BLaER1 (cell line): ENCODE measurements around the gene S100A7A.

Experiments
- H3K27ac ChIP-seq: shearing (Covaris generic); formaldehyde crosslinking; 2 replicates; pipeline ENCODE4 v1.8.1; 2022
- H3K27me3 ChIP-seq: shearing (Covaris generic); formaldehyde crosslinking; 2 replicates; pipeline ENCODE4 v1.8.1; 2022
- H3K36me3 ChIP-seq: shearing (Covaris generic); formaldehyde crosslinking; 2 replicates; pipeline ENCODE4 v1.8.1; 2022
- H3K4me1 ChIP-seq: shearing (Covaris generic); formaldehyde crosslinking; 2 replicates; pipeline ENCODE4 v1.8.1; 2022
- H3K4me2 ChIP-seq: shearing (Covaris generic); formaldehyde crosslinking; 2 replicates; pipeline ENCODE4 v1.8.1; 2022
- H3K4me3 ChIP-seq: shearing (Covaris generic); formaldehyde crosslinking; 2 replicates; pipeline ENCODE4 v1.8.1; 2022
- H3K9ac ChIP-seq: shearing (Covaris generic); formaldehyde crosslinking; 2 replicates; pipeline ENCODE4 v1.8.1; 2022
- H3K9me3 ChIP-seq: shearing (Covaris generic); formaldehyde crosslinking; 2 replicates; pipeline ENCODE4 v1.8.1; 2022
- H4K20me1 ChIP-seq: shearing (Covaris generic); formaldehyde crosslinking; 2 replicates; pipeline ENCODE4 v1.8.1; 2022
- Cebpa-rat ChIP-seq: shearing (Covaris generic); IDR thresholded peaks from 2 replicates; pipeline ENCODE4 v1.8.1; 2022

Gene S100A7A

DNA sequence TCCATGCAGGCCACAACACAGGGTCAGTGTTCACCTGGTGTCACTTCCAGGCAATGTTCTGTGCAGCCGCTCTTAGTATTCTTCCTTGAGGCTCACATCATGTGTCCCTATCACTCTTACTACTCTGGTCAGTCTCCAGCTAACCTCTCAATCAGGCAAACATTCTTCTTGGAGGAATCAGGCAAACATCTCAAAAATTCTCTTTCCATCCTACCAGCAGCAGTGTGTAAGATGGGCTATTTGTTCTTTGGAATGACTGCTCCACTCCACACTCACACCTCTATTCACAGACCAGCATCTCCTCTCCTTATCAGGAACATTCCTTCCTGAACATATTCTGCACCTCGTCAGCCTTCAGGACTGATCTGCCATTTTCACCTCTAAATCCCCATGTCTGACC, 4.0 kb downstream of the S100A7A start:
- no peaks in the 10 kb centered on the region for H3K9me3 ChIP-seq
- no peak for TF ChIP-seq Cebpa-rat

DNA sequence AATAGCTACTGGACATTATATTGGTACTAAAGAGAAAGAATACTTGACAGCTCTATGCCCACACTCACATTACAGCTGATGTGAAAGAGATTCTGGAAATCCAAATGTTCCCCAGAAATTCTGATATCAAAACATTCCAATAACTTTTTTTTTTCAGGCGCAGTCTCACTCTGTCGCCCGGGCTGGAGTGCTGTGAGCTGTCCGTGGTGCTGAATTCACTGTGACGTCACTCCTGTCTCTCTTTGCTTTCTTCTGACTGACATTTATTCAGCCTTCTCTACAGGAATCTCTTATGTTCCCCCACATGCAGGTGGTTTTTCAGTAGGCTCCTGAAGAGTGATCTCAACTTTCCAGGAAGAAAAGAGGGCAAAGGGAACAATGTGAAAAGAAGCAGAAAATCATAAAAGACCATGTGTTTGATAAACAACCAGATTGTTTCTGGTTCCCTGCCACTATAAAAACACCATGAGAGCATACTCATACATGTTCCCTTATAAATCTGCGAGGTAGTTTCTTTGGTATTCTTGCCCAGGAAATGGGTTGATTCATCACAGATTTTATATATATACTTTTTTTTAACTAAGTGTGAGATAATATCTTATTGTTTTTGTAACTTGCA, 6.2 kb downstream of the S100A7A start:
- no peak overlapping the region for H3K27ac ChIP-seq
- H3K9me3 ChIP-seq = no peaks in the 10 kb centered on the region
- TF ChIP-seq Cebpa-rat = no peak
- H4K20me1 ChIP-seq = peaks cover 12% of the 10 kb centered on the region; the same call in 1 of the 2 replicates
- no peaks in the 10 kb centered on the region for H3K27me3 ChIP-seq
- H3K9ac ChIP-seq = no peak overlapping the region
- no peaks in the 10 kb centered on the region for H3K4me1 ChIP-seq
- no peak overlapping the region for H3K4me3 ChIP-seq
- H3K36me3 ChIP-seq = no peaks in the 10 kb centered on the region
- no peak overlapping the region for H3K4me2 ChIP-seq

More for the DNA sequence above, 4.0 kb downstream of the S100A7A start:
- Histone ChIP-seq H3K27me3 (no peaks in the 10 kb centered on the region), H3K4me1 (no peaks in the 10 kb centered on the region; the same call in 1 of the 2 replicates), H3K27ac (no peak overlapping the region), H3K36me3 (no peaks in the 10 kb centered on the region), H3K4me3 (no peak overlapping the region), H3K4me2 (no peak overlapping the region), H3K9ac (no peak overlapping the region), H4K20me1 (peaks cover 12% of the 10 kb centered on the region; the same call in 1 of the 2 replicates)

GRCh38 chr1:153426809-153427208, 10.5 kb downstream of the S100A7A start:
- Histone ChIP-seq H3K36me3 (no peaks in the 10 kb centered on the region), H3K9ac (no peak overlapping the region), H3K27ac (no peak overlapping the region), H3K27me3 (no peaks in the 10 kb centered on the region), H3K9me3 (no peaks in the 10 kb centered on the region), H4K20me1 (peaks cover under 1% of the 10 kb centered on the region; the same call in 1 of the 2 replicates), H3K4me1 (no peaks in the 10 kb centered on the region), H3K4me3 (no peak overlapping the region), H3K4me2 (no peak overlapping the region)
- no peak for TF ChIP-seq Cebpa-rat

GRCh38 chr1:153428073-153428638, 11.8 kb downstream of the S100A7A start:
- Histone ChIP-seq H4K20me1 (no peaks in the 10 kb centered on the region), H3K9me3 (no peaks in the 10 kb centered on the region), H3K36me3 (no peaks in the 10 kb centered on the region), H3K4me3 (no peak overlapping the region), H3K9ac (no peak overlapping the region), H3K4me1 (no peaks in the 10 kb centered on the region), H3K4me2 (no peak overlapping the region), H3K27me3 (no peaks in the 10 kb centered on the region), H3K27ac (no peak overlapping the region)
- TF ChIP-seq Cebpa-rat = no peak

- Histone ChIP-seq H3K4me2 (no peak overlapping the region), H3K36me3 (no peaks in the 10 kb centered on the region), H4K20me1 (no peaks in the 10 kb centered on the region), H3K9ac (no peak overlapping the region), H3K27me3 (no peaks in the 10 kb centered on the region), H3K4me3 (no peak overlapping the region), H3K9me3 (no peaks in the 10 kb centered on the region), H3K4me1 (no peaks in the 10 kb centered on the region), H3K27ac (no peak overlapping the region)
- TF ChIP-seq Cebpa-rat = no peak
Observed at GRCh38 chr1:153428791-153429190, 12.5 kb downstream of the S100A7A start.

- Histone ChIP-seq H3K4me2 (no peak overlapping the region), H3K9me3 (no peaks in the 10 kb centered on the region), H3K4me1 (no peaks in the 10 kb centered on the region), H3K36me3 (no peaks in the 10 kb centered on the region), H3K27me3 (no peaks in the 10 kb centered on the region), H4K20me1 (no peaks in the 10 kb centered on the region), H3K27ac (no peak overlapping the region), H3K9ac (no peak overlapping the region), H3K4me3 (no peak overlapping the region)
- TF ChIP-seq Cebpa-rat = no peak
Observed at GRCh38 chr1:153429266-153430165, 13.2 kb downstream of the S100A7A start.

GRCh38 chr1:153430166-153430553, 13.8 kb downstream of the S100A7A start:
- no peak overlapping the region for H3K9ac ChIP-seq
- H4K20me1 ChIP-seq = no peaks in the 10 kb centered on the region
- no peaks in the 10 kb centered on the region for H3K36me3 ChIP-seq
- no peaks in the 10 kb centered on the region for H3K4me1 ChIP-seq
- H3K27me3 ChIP-seq = no peaks in the 10 kb centered on the region
- H3K9me3 ChIP-seq = no peaks in the 10 kb centered on the region
- no peak overlapping the region for H3K4me3 ChIP-seq
- no peak for TF ChIP-seq Cebpa-rat
- H3K4me2 ChIP-seq = no peak overlapping the region
- no peak overlapping the region for H3K27ac ChIP-seq

- no peak overlapping the region for H3K9ac ChIP-seq
- no peaks in the 10 kb centered on the region for H4K20me1 ChIP-seq
- H3K27me3 ChIP-seq = no peaks in the 10 kb centered on the region
- H3K4me1 ChIP-seq = no peaks in the 10 kb centered on the region
- H3K27ac ChIP-seq = no peak overlapping the region
- no peaks in the 10 kb centered on the region for H3K9me3 ChIP-seq
- H3K4me3 ChIP-seq = no peak overlapping the region
- H3K36me3 ChIP-seq = no peaks in the 10 kb centered on the region
- H3K4me2 ChIP-seq = no peak overlapping the region
- no peak for TF ChIP-seq Cebpa-rat
Observed at GRCh38 chr1:153430561-153430960, 14.2 kb downstream of the S100A7A start.

DNA sequence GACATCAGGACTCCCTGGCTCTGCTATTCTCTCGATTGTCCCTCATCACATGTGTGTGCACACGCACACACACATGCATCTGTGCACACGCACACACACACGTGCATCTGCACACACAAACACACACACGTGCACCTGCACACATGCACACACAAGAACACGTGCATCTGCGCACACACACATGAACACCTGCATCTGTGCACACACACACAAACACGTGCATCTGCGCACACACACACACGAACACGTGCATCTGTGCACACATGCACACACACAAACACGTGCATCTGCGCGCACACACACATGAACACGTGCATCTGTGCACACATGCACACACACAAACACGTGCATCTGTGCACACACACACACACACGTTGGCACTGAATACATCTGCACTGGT, 14.7 kb downstream of the S100A7A start:
- H3K36me3 ChIP-seq = no peaks in the 10 kb centered on the region
- no peaks in the 10 kb centered on the region for H3K9me3 ChIP-seq
- H3K27ac ChIP-seq = no peak overlapping the region
- H3K4me2 ChIP-seq = no peak overlapping the region
- no peaks in the 10 kb centered on the region for H3K4me1 ChIP-seq
- TF ChIP-seq Cebpa-rat = no peak
- H3K4me3 ChIP-seq = no peak overlapping the region
- H3K9ac ChIP-seq = no peak overlapping the region
- H4K20me1 ChIP-seq = no peaks in the 10 kb centered on the region
- no peaks in the 10 kb centered on the region for H3K27me3 ChIP-seq

DNA sequence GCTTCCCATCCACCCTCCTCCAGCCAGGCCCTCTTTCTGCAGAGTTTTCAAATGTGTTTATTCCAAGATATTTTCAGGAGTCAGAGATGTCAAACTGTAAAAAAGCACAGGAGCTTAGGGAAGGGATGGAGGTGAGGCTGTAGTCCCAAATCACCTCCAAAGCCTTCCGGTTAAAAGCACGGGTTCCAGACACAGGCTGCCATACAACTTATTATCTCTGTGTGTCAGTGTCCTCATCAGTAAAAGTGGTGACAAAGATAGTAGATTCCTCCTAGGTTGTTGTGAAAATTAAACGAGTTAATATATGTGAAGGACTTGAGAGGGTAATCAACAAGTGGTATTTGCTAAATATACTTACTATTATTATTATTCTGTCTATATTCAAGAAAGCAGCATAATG, 15.1 kb downstream of the S100A7A start:
- Histone ChIP-seq H4K20me1 (no peaks in the 10 kb centered on the region), H3K4me3 (no peak overlapping the region), H3K9me3 (no peaks in the 10 kb centered on the region), H3K36me3 (no peaks in the 10 kb centered on the region), H3K9ac (no peak overlapping the region), H3K27me3 (no peaks in the 10 kb centered on the region), H3K4me2 (no peak overlapping the region), H3K4me1 (peaks cover 3% of the 10 kb centered on the region), H3K27ac (no peak overlapping the region)
- no peak for TF ChIP-seq Cebpa-rat
